ENCODE results near the gene MMEL1. TPM values are rescaled to one million over a fixed set of nuclear protein-coding genes. Genes with fewer than 3 reads are reported as not detected.
"Not testable (repeated sequence)": the region's sequence is repeated elsewhere in the genome, so short reads cannot be mapped to it uniquely, and the experiment has no call there.

The MMEL1 gene
- total RNA-seq, 2 experiments from 2014 or later: 0.67 to 1.8 TPM

GRCh38 chr1:2655598-2656434 lies 23.0 kb upstream of the MMEL1 start:
- Histone ChIP-seq H3K27me3 (ENCODE audit: control insufficient read depth in 1 of 2, insufficient read depth in 2 of 2, low read length in 2 of 2) (peaks cover 39 to 49% of the 10 kb centered on the region in 2 experiments), H3K9me3 (ENCODE audit: control insufficient read depth in 1 of 2, insufficient read depth in 1 of 2, low read length in 2 of 2) (peaks cover 0 to 41% of the 10 kb centered on the region in 2 experiments)
- H3K27me3 Mint-ChIP-seq: peaks cover 37% of the 10 kb centered on the region
- H3K27ac Mint-ChIP-seq; intact Hi-C loops (cut with DNase I, micrococcal nuclease); H3K4me1 ChIP-seq (ENCODE audit: insufficient read depth, low read length); H3K4me1 Mint-ChIP-seq (ENCODE audit: low read depth); CTCF ChIA-PET; POLR2A ChIA-PET; H3K36me3 Mint-ChIP-seq (ENCODE audit: low read depth); H3K27ac ChIP-seq (ENCODE audit: low read depth in 1 of 2, low read length in 2 of 2); H3K4me3 Mint-ChIP-seq; ATAC-seq (ENCODE audit: poor library complexity); H3K4me3 ChIP-seq (ENCODE audit: low read length); H3K36me3 ChIP-seq (ENCODE audit: insufficient read depth, low read length); H3K9me3 Mint-ChIP-seq: not testable (repeated sequence)
- peak in 1 of 14 experiments; percentile 46 for DNase-seq

- H3K27ac Mint-ChIP-seq; CTCF ChIA-PET; POLR2A ChIA-PET; H3K4me1 Mint-ChIP-seq (ENCODE audit: low read depth); H3K4me3 ChIP-seq (ENCODE audit: low read length); H3K4me3 Mint-ChIP-seq; H3K4me1 ChIP-seq (ENCODE audit: insufficient read depth, low read length); H3K27ac ChIP-seq (ENCODE audit: low read depth in 1 of 2, low read length in 2 of 2); H3K36me3 ChIP-seq (ENCODE audit: insufficient read depth, low read length); H3K9me3 Mint-ChIP-seq; intact Hi-C loops (cut with DNase I, micrococcal nuclease); ATAC-seq (ENCODE audit: poor library complexity); H3K36me3 Mint-ChIP-seq (ENCODE audit: low read depth): not testable (repeated sequence)
- peaks cover 37% of the 10 kb centered on the region for H3K27me3 Mint-ChIP-seq
- peaks cover 42 to 53% of the 10 kb centered on the region in 2 experiments for H3K27me3 ChIP-seq (ENCODE audit: control insufficient read depth in 1 of 2, insufficient read depth in 2 of 2, low read length in 2 of 2)
- H3K9me3 ChIP-seq (ENCODE audit: control insufficient read depth in 1 of 2, insufficient read depth in 1 of 2, low read length in 2 of 2): peaks cover 0 to 41% of the 10 kb centered on the region in 2 experiments
- DNase-seq: peak in 1 of 14 experiments; percentile 37
Observed at GRCh38 chr1:2654443-2654948, 21.7 kb upstream of the MMEL1 start.

GRCh38 chr1:2653741-2654442 lies 21.1 kb upstream of the MMEL1 start:
- intact Hi-C loops (cut with DNase I, micrococcal nuclease); H3K4me1 Mint-ChIP-seq (ENCODE audit: low read depth); H3K9me3 Mint-ChIP-seq; H3K4me3 Mint-ChIP-seq; ATAC-seq (ENCODE audit: poor library complexity); CTCF ChIA-PET; H3K36me3 Mint-ChIP-seq (ENCODE audit: low read depth); H3K4me3 ChIP-seq (ENCODE audit: low read length); H3K27ac Mint-ChIP-seq; H3K36me3 ChIP-seq (ENCODE audit: insufficient read depth, low read length); H3K27ac ChIP-seq (ENCODE audit: low read depth in 1 of 2, low read length in 2 of 2); H3K4me1 ChIP-seq (ENCODE audit: insufficient read depth, low read length); POLR2A ChIA-PET: not testable (repeated sequence)
- Histone ChIP-seq H3K27me3 (ENCODE audit: control insufficient read depth in 1 of 2, insufficient read depth in 2 of 2, low read length in 2 of 2) (peaks cover 42 to 53% of the 10 kb centered on the region in 2 experiments), H3K9me3 (ENCODE audit: control insufficient read depth in 1 of 2, insufficient read depth in 1 of 2, low read length in 2 of 2) (peaks cover 0 to 41% of the 10 kb centered on the region in 2 experiments)
- DNase-seq: peak in 6 of 14 experiments; percentile 19 to 64 (median 32)
- H3K27me3 Mint-ChIP-seq: peaks cover 37% of the 10 kb centered on the region

GRCh38 chr1:2652926-2653571 lies 20.2 kb upstream of the MMEL1 start:
- peaks cover 37% of the 10 kb centered on the region for H3K27me3 Mint-ChIP-seq
- H3K27me3 ChIP-seq (ENCODE audit: control insufficient read depth in 1 of 2, insufficient read depth in 2 of 2, low read length in 2 of 2): peaks cover 42 to 53% of the 10 kb centered on the region in 2 experiments

GRCh38 chr1:2652152-2652925 lies 19.5 kb upstream of the MMEL1 start:
- H3K27me3 ChIP-seq (ENCODE audit: control insufficient read depth in 1 of 2, insufficient read depth in 2 of 2, low read length in 2 of 2): peaks cover 42 to 53% of the 10 kb centered on the region in 2 experiments
- H3K27ac Mint-ChIP-seq: not testable (repeated sequence)

More at GRCh38 chr1:2652926-2653571, 20.2 kb upstream of the MMEL1 start:
- H3K36me3 Mint-ChIP-seq (ENCODE audit: low read depth); intact Hi-C loops (cut with DNase I, micrococcal nuclease); H3K4me3 Mint-ChIP-seq; H3K4me1 Mint-ChIP-seq (ENCODE audit: low read depth); CTCF ChIA-PET; H3K4me3 ChIP-seq (ENCODE audit: low read length); ATAC-seq (ENCODE audit: poor library complexity); POLR2A ChIA-PET; H3K4me1 ChIP-seq (ENCODE audit: insufficient read depth, low read length); H3K27ac ChIP-seq (ENCODE audit: low read depth in 1 of 2, low read length in 2 of 2); H3K27ac Mint-ChIP-seq; H3K36me3 ChIP-seq (ENCODE audit: insufficient read depth, low read length); H3K9me3 Mint-ChIP-seq: not testable (repeated sequence)
- peaks cover 8 to 50% of the 10 kb centered on the region in 2 experiments for H3K9me3 ChIP-seq (ENCODE audit: control insufficient read depth in 1 of 2, insufficient read depth in 1 of 2, low read length in 2 of 2)
- peak in 2 of 14 experiments; percentile 29 to 51 for DNase-seq

More at GRCh38 chr1:2652152-2652925, 19.5 kb upstream of the MMEL1 start:
- ATAC-seq (ENCODE audit: poor library complexity); H3K36me3 Mint-ChIP-seq (ENCODE audit: low read depth); H3K9me3 Mint-ChIP-seq; H3K4me3 ChIP-seq (ENCODE audit: low read length); H3K4me3 Mint-ChIP-seq; H3K36me3 ChIP-seq (ENCODE audit: insufficient read depth, low read length); POLR2A ChIA-PET; H3K27ac ChIP-seq (ENCODE audit: low read depth in 1 of 2, low read length in 2 of 2); intact Hi-C loops (cut with DNase I, micrococcal nuclease); CTCF ChIA-PET; H3K4me1 Mint-ChIP-seq (ENCODE audit: low read depth); H3K4me1 ChIP-seq (ENCODE audit: insufficient read depth, low read length): not testable (repeated sequence)
- DNase-seq: peak in 1 of 14 experiments; percentile 34
- peaks cover 37% of the 10 kb centered on the region for H3K27me3 Mint-ChIP-seq
- peaks cover 14 to 55% of the 10 kb centered on the region in 2 experiments for H3K9me3 ChIP-seq (ENCODE audit: control insufficient read depth in 1 of 2, insufficient read depth in 1 of 2, low read length in 2 of 2)
